ENCODE results near the gene CAB39L.

The CAB39L gene

DNA sequence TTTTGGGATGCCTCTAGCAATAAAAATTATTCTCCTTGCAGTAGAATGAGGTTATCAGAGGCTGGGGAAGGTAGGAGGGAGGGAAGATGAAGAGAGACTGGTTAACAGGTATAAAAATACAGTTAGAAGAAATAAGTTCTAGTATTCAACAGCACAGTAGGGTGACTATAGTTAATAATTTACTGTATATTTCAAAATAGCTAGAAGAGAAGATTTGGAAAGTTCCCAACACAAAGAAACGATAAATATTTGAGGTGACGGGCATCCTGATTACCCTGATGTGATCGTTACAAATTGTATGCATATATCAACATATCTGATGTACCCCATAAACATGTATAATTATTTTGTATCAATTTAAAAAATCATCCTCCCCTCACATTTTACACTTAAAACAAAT, 102.3 kb downstream of the CAB39L start:
- Histone ChIP-seq H2AFZ (ENCODE audit: low read depth) (no peak overlapping the region), H3K4me1 (ENCODE audit: low read depth, poor library complexity, severe bottlenecking) (no peaks in the 10 kb centered on the region)

DNA sequence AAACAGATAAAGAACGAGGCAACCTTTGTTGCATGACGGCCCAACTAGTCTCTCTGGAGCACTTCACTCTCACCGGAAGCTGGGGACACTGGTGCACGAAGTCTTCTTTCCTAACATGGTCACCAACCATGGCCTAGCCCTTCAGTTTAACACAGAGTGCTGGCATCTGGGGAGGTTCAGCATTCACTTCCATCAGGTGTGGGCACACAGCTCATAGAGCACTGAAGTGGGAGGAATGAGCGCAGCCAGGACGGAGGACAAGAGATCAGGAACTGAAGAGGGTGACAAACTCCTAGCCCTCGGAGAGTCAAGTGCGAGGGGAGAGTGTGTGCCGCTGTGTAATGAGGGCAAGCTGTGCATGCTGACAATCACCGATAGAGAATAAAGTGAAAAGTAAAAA, 103.7 kb downstream of the CAB39L start:
- Histone ChIP-seq H3K4me2 (no peak overlapping the region), H3K27ac (no peak overlapping the region), H4K20me1 (ENCODE audit: insufficient read depth) (no peaks in the 10 kb centered on the region), H3K9ac (no peak overlapping the region), H3K4me1 (ENCODE audit: low read depth, poor library complexity, severe bottlenecking) (no peaks in the 10 kb centered on the region), H2AFZ (ENCODE audit: low read depth) (no peak overlapping the region), H3K27me3 (ENCODE audit: insufficient read depth, low read depth) (no peaks in the 10 kb centered on the region), H3K4me3 (IDR thresholded peaks at IDR 0.05; ENCODE audit: insufficient read depth, low read depth, low read length) (no peak overlapping the region), H3K79me2 (ENCODE audit: insufficient read depth, low read depth) (no peaks in the 10 kb centered on the region), H3K36me3 (ENCODE audit: insufficient read depth) (no peaks in the 10 kb centered on the region)
- TF ChIP-seq, protein P1, sequence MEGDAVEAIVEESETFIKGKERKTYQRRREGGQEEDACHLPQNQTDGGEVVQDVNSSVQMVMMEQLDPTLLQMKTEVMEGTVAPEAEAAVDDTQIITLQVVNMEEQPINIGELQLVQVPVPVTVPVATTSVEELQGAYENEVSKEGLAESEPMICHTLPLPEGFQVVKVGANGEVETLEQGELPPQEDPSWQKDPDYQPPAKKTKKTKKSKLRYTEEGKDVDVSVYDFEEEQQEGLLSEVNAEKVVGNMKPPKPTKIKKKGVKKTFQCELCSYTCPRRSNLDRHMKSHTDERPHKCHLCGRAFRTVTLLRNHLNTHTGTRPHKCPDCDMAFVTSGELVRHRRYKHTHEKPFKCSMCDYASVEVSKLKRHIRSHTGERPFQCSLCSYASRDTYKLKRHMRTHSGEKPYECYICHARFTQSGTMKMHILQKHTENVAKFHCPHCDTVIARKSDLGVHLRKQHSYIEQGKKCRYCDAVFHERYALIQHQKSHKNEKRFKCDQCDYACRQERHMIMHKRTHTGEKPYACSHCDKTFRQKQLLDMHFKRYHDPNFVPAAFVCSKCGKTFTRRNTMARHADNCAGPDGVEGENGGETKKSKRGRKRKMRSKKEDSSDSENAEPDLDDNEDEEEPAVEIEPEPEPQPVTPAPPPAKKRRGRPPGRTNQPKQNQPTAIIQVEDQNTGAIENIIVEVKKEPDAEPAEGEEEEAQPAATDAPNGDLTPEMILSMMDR (conservative IDR thresholded peaks at IDR 0.05; ENCODE audit: low read depth, low read length) = no peak

More for the DNA sequence above, 102.3 kb downstream of the CAB39L start:
- Histone ChIP-seq H4K20me1 (ENCODE audit: insufficient read depth) (no peaks in the 10 kb centered on the region), H3K4me2 (no peak overlapping the region), H3K79me2 (ENCODE audit: insufficient read depth, low read depth) (no peaks in the 10 kb centered on the region), H3K9ac (no peak overlapping the region), H3K27me3 (ENCODE audit: insufficient read depth, low read depth) (no peaks in the 10 kb centered on the region), H3K36me3 (ENCODE audit: insufficient read depth) (no peaks in the 10 kb centered on the region), H3K4me3 (IDR thresholded peaks at IDR 0.05; ENCODE audit: insufficient read depth, low read depth, low read length) (no peak overlapping the region), H3K27ac (no peak overlapping the region)
- TF ChIP-seq, protein P1 (conservative IDR thresholded peaks at IDR 0.05; ENCODE audit: low read depth, low read length) = no peak

DNA sequence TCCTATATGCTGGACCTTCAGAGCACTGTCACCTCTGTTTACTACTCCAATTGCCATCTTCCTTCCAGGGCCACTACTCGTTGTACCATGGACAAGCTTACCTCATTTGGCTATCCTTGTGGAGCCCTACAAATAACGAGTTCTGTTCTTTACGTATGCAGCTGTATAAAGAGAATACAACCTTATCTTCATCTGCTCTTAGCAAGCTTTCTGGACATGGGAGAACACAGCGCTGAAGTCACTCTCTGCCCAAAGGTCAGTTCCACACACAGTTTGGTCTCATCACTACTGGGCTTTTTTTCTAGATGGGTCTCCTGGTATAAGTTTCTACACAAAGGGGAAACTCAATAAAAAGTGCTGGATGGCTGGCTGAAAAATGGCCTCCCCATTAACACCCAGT, 107.2 kb downstream of the CAB39L start:
- H2AFZ ChIP-seq (ENCODE audit: low read depth) = no peak overlapping the region
- H3K36me3 ChIP-seq (ENCODE audit: insufficient read depth) = no peaks in the 10 kb centered on the region
- TF ChIP-seq, protein P1 (conservative IDR thresholded peaks at IDR 0.05; ENCODE audit: low read depth, low read length) = no peak
- H4K20me1 ChIP-seq (ENCODE audit: insufficient read depth) = no peaks in the 10 kb centered on the region
- no peak overlapping the region for H3K9ac ChIP-seq
- no peaks in the 10 kb centered on the region for H3K79me2 ChIP-seq (ENCODE audit: insufficient read depth, low read depth)
- H3K4me2 ChIP-seq = no peak overlapping the region
- no peak overlapping the region for H3K27ac ChIP-seq
- H3K4me1 ChIP-seq (ENCODE audit: low read depth, poor library complexity, severe bottlenecking) = no peaks in the 10 kb centered on the region
- no peak overlapping the region for H3K4me3 ChIP-seq (IDR thresholded peaks at IDR 0.05; ENCODE audit: insufficient read depth, low read depth, low read length)
- H3K27me3 ChIP-seq (ENCODE audit: insufficient read depth, low read depth) = no peaks in the 10 kb centered on the region

DNA sequence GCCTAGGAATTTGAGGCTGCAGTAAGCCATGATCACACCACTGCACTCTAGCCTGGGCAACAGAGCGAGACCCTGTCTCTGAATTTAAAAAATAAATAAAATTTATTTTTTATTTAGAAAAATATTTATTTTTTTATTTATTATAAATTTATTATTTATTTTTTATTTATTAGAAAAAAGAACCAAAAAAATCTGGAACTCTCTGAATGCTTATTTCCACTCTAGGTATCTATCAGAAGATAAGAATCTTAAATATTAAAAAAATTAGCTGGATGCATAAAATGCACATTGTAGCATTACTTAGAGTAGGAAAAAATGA, 113.4 kb downstream of the CAB39L start:
- Histone ChIP-seq H3K36me3 (ENCODE audit: insufficient read depth) (no peaks in the 10 kb centered on the region), H3K4me2 (no peak overlapping the region), H3K27me3 (ENCODE audit: insufficient read depth, low read depth) (no peaks in the 10 kb centered on the region), H3K79me2 (ENCODE audit: insufficient read depth, low read depth) (no peaks in the 10 kb centered on the region), H3K27ac (no peak overlapping the region), H4K20me1 (ENCODE audit: insufficient read depth) (no peaks in the 10 kb centered on the region), H3K4me3 (IDR thresholded peaks at IDR 0.05; ENCODE audit: insufficient read depth, low read depth, low read length) (no peak overlapping the region), H2AFZ (ENCODE audit: low read depth) (no peak overlapping the region), H3K4me1 (ENCODE audit: low read depth, poor library complexity, severe bottlenecking) (no peaks in the 10 kb centered on the region), H3K9ac (no peak overlapping the region)
- TF ChIP-seq, protein P1 (conservative IDR thresholded peaks at IDR 0.05; ENCODE audit: low read depth, low read length) = no peak

All from KMS-11 (cell line).